ENCODE results near the gene JAZF1. TPM values are rescaled to one million over a fixed set of nuclear protein-coding genes. Genes with fewer than 3 reads are reported as not detected.

The JAZF1 gene
- total RNA-seq, 1 donor from 2014 or later: 29.4 TPM

DNA sequence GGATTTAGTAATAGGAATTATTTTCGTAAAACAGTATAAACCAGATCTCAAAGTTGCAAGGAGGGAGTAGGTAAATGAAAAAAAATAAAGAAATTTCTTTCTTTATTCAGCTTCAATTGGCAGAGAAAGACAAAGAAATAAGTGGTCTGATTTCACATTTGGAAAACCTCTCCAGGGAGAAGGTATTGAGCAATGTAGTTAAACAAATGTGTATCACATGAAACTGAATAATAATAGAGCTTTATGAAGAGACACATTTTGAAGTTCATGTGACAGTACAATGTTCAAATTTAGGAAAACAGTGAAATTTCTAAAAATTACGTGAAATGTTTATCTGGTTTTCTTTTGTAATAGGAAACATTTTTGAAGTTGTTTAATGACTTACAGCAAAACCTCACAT lies 377.6 kb downstream of the JAZF1 start:
- H3K36me3 ChIP-seq: peaks cover 16% of the 10 kb centered on the region
- intact Hi-C loops (cut with micrococcal nuclease): no loop called here
- H3K4me1 ChIP-seq: peaks cover 9% of the 10 kb centered on the region
- TF ChIP-seq, protein P1, sequence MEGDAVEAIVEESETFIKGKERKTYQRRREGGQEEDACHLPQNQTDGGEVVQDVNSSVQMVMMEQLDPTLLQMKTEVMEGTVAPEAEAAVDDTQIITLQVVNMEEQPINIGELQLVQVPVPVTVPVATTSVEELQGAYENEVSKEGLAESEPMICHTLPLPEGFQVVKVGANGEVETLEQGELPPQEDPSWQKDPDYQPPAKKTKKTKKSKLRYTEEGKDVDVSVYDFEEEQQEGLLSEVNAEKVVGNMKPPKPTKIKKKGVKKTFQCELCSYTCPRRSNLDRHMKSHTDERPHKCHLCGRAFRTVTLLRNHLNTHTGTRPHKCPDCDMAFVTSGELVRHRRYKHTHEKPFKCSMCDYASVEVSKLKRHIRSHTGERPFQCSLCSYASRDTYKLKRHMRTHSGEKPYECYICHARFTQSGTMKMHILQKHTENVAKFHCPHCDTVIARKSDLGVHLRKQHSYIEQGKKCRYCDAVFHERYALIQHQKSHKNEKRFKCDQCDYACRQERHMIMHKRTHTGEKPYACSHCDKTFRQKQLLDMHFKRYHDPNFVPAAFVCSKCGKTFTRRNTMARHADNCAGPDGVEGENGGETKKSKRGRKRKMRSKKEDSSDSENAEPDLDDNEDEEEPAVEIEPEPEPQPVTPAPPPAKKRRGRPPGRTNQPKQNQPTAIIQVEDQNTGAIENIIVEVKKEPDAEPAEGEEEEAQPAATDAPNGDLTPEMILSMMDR (IDR thresholded peaks at IDR 0.05; ENCODE audit: borderline replicate concordance): no peak
- H3K9me3 ChIP-seq (replicated peaks): no peaks in the 10 kb centered on the region
- no peak overlapping the region for H3K27ac ChIP-seq (replicated peaks)
- H3K27me3 ChIP-seq (ENCODE audit: low read depth): no peaks in the 10 kb centered on the region
- DNase-seq: no peak
- no peak overlapping the region for H3K4me3 ChIP-seq

DNA sequence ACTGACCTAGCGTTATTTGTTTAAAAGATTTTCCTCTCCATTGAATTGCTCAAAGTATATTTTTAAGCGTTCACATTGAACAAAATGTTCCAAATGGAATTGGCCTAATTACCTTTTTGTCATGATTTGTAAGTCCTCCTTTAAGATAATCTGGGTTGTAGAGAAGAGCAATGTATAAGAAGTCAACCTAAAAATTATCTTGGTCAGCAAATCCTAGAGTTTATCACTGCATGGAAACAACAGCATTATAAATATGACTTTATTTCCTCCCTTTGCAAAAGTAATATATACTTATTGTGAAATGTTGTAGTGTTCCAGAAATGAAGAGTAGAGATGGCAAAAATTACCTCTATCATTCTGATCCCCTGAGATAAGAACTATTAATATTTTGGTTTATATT lies 381.4 kb downstream of the JAZF1 start:
- H3K4me3 ChIP-seq: no peak overlapping the region
- no peaks in the 10 kb centered on the region for H3K27me3 ChIP-seq (ENCODE audit: low read depth)
- H3K4me1 ChIP-seq: no peaks in the 10 kb centered on the region
- TF ChIP-seq, protein P1 (IDR thresholded peaks at IDR 0.05; ENCODE audit: borderline replicate concordance): no peak
- intact Hi-C loops (cut with micrococcal nuclease): no loop called here
- H3K27ac ChIP-seq (replicated peaks): no peak overlapping the region
- H3K9me3 ChIP-seq (replicated peaks): no peaks in the 10 kb centered on the region
- H3K36me3 ChIP-seq: peaks cover 42% of the 10 kb centered on the region
- DNase-seq: no peak

DNA sequence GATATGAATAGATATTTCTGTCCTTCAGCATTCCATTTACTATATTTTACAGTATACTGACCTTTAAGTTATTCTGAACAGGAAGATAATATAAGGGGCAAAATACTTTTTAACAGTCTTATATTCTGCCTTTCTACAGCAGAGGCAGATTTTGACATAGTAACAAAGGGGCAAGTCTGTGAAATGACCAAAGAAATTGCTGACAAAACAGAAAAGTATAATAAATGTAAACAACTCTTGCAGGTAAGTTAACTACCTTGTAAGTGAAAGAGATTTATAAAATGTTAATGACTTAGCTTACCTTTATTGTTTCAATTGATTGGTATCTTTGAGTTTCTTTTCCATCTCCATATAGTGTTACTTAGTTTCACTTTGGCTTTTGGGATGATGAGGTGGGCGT lies 384.6 kb downstream of the JAZF1 start:
- intact Hi-C loops (cut with micrococcal nuclease): no loop called here
- Histone ChIP-seq H3K9me3 (replicated peaks) (no peaks in the 10 kb centered on the region), H3K27ac (replicated peaks) (no peak overlapping the region), H3K4me3 (no peak overlapping the region), H3K36me3 (peaks cover 58% of the 10 kb centered on the region), H3K4me1 (no peaks in the 10 kb centered on the region), H3K27me3 (ENCODE audit: low read depth) (no peaks in the 10 kb centered on the region)
- DNase-seq: no peak
- TF ChIP-seq, protein P1 (IDR thresholded peaks at IDR 0.05; ENCODE audit: borderline replicate concordance): no peak

DNA sequence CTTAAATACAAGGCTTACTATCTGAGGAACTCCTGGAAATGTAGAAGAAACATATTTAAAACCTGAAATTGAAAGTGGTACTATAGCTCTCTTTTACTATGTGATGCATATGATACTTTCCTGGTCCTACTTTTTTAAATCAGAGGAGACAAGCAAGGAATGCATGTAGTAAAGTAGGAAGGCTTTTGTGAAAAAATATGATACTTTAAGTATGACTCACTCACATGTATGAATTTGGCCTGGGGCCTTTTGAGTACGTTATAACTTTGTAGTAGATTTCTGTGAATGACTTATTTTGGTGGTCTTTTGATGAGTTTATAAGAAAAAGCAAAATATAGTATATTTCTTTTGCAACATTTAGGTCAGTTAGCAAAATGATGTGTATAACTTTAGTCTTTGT lies 386.8 kb downstream of the JAZF1 start:
- no peak for DNase-seq
- TF ChIP-seq, protein P1 (IDR thresholded peaks at IDR 0.05; ENCODE audit: borderline replicate concordance): no peak
- Histone ChIP-seq H3K36me3 (peaks cover 63% of the 10 kb centered on the region), H3K9me3 (replicated peaks) (no peaks in the 10 kb centered on the region), H3K27ac (replicated peaks) (no peak overlapping the region), H3K4me3 (no peak overlapping the region), H3K4me1 (no peaks in the 10 kb centered on the region), H3K27me3 (ENCODE audit: low read depth) (no peaks in the 10 kb centered on the region)
- intact Hi-C loops (cut with micrococcal nuclease): no loop called here

DNA sequence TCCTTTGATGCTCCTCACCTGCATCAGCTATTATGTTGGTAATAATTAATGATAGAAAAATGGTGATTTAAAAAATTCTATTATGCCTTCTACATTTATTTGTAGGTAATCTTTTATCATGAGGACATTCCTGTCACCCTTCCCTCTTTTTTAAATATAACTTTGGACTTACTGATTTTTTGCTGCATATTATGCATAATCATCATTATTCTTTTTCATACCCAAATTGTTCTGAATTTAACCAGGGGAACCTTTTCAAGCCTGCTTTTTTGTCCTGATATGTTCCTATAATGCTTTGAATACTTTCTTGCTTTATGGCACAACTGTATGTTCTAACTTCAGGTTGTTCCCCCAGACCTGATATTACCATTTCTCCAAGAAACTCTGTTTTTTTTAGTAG lies 392.2 kb downstream of the JAZF1 start:
- Histone ChIP-seq H3K4me3 (no peak overlapping the region), H3K9me3 (replicated peaks) (no peaks in the 10 kb centered on the region), H3K4me1 (peaks cover 9% of the 10 kb centered on the region), H3K27ac (replicated peaks) (no peak overlapping the region), H3K36me3 (peaks cover 62% of the 10 kb centered on the region), H3K27me3 (ENCODE audit: low read depth) (no peaks in the 10 kb centered on the region)
- no peak for DNase-seq
- TF ChIP-seq, protein P1 (IDR thresholded peaks at IDR 0.05; ENCODE audit: borderline replicate concordance): no peak
- intact Hi-C loops (cut with micrococcal nuclease): no loop called here

Measured in left ventricle myocardium inferior (tissue), 1 donor.